ENCODE measurements around the gene INSM1.

DNA sequence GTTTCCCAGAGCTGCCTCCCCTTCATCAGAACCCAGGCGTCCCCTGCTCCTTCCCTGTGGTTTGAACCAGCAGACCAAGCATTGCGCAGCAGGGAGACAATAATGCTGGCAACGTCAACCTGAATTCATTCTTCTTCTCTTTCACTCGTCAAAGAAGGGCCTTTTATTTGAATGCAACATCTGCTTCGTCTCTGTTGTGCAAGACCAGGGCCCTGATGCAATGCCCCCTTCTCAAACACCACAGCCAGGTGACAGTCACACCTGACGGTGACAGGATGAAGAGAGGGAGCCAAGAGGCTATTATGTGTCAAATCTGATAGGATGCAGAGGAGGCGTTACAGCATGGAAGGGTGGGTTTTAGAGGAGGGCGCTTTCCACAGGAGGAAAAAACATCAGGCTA is 8.0 kb downstream of the INSM1 start:
- TF ChIP-seq, protein P1, sequence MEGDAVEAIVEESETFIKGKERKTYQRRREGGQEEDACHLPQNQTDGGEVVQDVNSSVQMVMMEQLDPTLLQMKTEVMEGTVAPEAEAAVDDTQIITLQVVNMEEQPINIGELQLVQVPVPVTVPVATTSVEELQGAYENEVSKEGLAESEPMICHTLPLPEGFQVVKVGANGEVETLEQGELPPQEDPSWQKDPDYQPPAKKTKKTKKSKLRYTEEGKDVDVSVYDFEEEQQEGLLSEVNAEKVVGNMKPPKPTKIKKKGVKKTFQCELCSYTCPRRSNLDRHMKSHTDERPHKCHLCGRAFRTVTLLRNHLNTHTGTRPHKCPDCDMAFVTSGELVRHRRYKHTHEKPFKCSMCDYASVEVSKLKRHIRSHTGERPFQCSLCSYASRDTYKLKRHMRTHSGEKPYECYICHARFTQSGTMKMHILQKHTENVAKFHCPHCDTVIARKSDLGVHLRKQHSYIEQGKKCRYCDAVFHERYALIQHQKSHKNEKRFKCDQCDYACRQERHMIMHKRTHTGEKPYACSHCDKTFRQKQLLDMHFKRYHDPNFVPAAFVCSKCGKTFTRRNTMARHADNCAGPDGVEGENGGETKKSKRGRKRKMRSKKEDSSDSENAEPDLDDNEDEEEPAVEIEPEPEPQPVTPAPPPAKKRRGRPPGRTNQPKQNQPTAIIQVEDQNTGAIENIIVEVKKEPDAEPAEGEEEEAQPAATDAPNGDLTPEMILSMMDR (IDR thresholded peaks at IDR 0.05; ENCODE audit: low read length) = no peak
- no peak for TF ChIP-seq EZH2phosphoT487 (IDR thresholded peaks at IDR 0.05; ENCODE audit: low read length)

All from MM.1S (cell line).